K562 (cell line): Measurements from ENCODE around the gene MARCHF9. TPM values are rescaled to one million over a fixed set of nuclear protein-coding genes. Genes with fewer than 3 reads are reported as not detected.

Experiments used
- BRD4 ChIP-seq: fragments of 200-600 bp; sonication (generic); IDR thresholded peaks from 2 replicates; pipeline ENCODE4 v1.6.1; 2017; ENCODE audit warnings: inconsistent platforms
- CREB1 ChIP-seq, 2 experiments: sonication (generic) in 1 of 2; formaldehyde crosslinking in 1 of 2; IDR thresholded peaks; 2 replicates each; pipeline versions ENCODE4 v1.6.1 to v1.8.0; 2012 to 2022; ENCODE audit warnings: inconsistent platforms in 1 of 2, mild to moderate bottlenecking in 1 of 2, missing genetic modification reagents in 1 of 2, moderate library complexity in 1 of 2
- HMG20A ChIP-seq: fragments of 450-650 bp; formaldehyde crosslinking; conservative IDR thresholded peaks from 2 replicates; pipeline ENCODE4 v1.4.0; 2020; ENCODE audit warnings: mild to moderate bottlenecking, mixed read lengths
- JUND ChIP-seq, 2 experiments: IDR thresholded peaks; 2 replicates in 1 of 2; 3 replicates in 1 of 2; pipeline ENCODE4 v1.6.1; 2011; ENCODE audit warnings: borderline replicate concordance in 2 of 2, low read depth in 2 of 2, low read length in 2 of 2, improper control_type of control experiment in 1 of 2, missing biosample characterization in 1 of 2, missing genetic modification characterization in 1 of 2, missing genetic modification reagents in 1 of 2
- NRF1 ChIP-seq, 2 experiments: fragments of 450-650 bp; IDR thresholded peaks in 1 of 2; conservative IDR thresholded peaks in 1 of 2; 2 replicates each; pipeline ENCODE4 v1.6.1; 2014; ENCODE audit warnings: mild to moderate bottlenecking in 2 of 2
- RBM39 ChIP-seq: fragments of 200-400 bp; formaldehyde crosslinking; optimal IDR thresholded peaks from 2 replicates; pipeline ENCODE3; 2018; ENCODE audit warnings: low read depth, low read length
- ZNF133 ChIP-seq: fragments of 250-450 bp; sonication (Bioruptor Pico); IDR thresholded peaks from 2 replicates; pipeline ENCODE4 v1.4.0; 2020; ENCODE audit warnings: mild to moderate bottlenecking
- polyA plus RNA-seq, 8 experiments: library from polyadenylated mRNA; depleted of rRNA in 4 of 8; stranded (reverse) in 5 of 8; unstranded in 3 of 8; fragments of >200 nt; fragmentation: Nextera tagmentation in 2 of 8; fragmentation: Illumina TruSeq in 1 of 8; extraction: Ambion mirVana in 2 of 8; extraction: Trizol in 1 of 8; gene quantifications; 2 replicates each; pipeline versions ENCODE4 v1.2.1 to v1.2.3, GENCODE V29; 2011 to 2014; ENCODE audit warnings: inconsistent platforms in 1 of 8, missing spikeins in 1 of 8
- total RNA-seq, 7 experiments: library from RNA; depleted of rRNA in 6 of 7; stranded (reverse); fragments of >200 nt in 6 of 7; fragmentation: Illumina TruSeq in 2 of 7; extraction: Trizol in 2 of 7; gene quantifications; 2 replicates each; pipeline versions ENCODE4 v1.2.1 to v1.2.3, GENCODE V29; 2011 to 2021; ENCODE audit warnings: low replicate concordance in 1 of 7
- TF ChIP-seq, protein P1 (sequence below), 2 experiments: IDR thresholded peaks in 1 of 2; conservative IDR thresholded peaks in 1 of 2; 2 replicates each; pipeline ENCODE4 v1.6.1; 2016; ENCODE audit warnings: low read depth in 2 of 2, mild to moderate bottlenecking in 1 of 2, missing compliant biosample characterization in 1 of 2, missing genetic modification characterization in 1 of 2, moderate library complexity in 1 of 2
- TF ChIP-seq, protein P2 (sequence below), 2 experiments: fragments of 450-650 bp in 1 of 2; sonication (generic) in 1 of 2; formaldehyde crosslinking in 1 of 2; IDR thresholded peaks in 1 of 2; conservative IDR thresholded peaks in 1 of 2; 2 replicates each; pipeline versions ENCODE4 v1.6.1 to v1.8.1; 2016 to 2023; ENCODE audit warnings: mild to moderate bottlenecking in 2 of 2, moderate library complexity in 2 of 2, inconsistent platforms in 1 of 2, missing genetic modification reagents in 1 of 2
- TF ChIP-seq, protein P3 (sequence below): fragments of 250-450 bp; sonication (Bioruptor Pico); IDR thresholded peaks from 2 replicates; pipeline ENCODE4 v1.5.0; 2021; ENCODE audit warnings: mild to moderate bottlenecking, moderate library complexity
- TF ChIP-seq, protein P4 (sequence below): fragments of 250-450 bp; sonication (Bioruptor Pico); IDR thresholded peaks from 2 replicates; pipeline ENCODE4 v1.5.0; 2020; ENCODE audit warnings: mild to moderate bottlenecking, borderline replicate concordance

The MARCHF9 gene
- total and polyA plus RNA-seq, 9 of the 15 experiments (the other 6 are each of a cell fraction or from before 2014, with no cell fraction given): 0.80 to 12.4 (median 6.2) TPM

DNA sequence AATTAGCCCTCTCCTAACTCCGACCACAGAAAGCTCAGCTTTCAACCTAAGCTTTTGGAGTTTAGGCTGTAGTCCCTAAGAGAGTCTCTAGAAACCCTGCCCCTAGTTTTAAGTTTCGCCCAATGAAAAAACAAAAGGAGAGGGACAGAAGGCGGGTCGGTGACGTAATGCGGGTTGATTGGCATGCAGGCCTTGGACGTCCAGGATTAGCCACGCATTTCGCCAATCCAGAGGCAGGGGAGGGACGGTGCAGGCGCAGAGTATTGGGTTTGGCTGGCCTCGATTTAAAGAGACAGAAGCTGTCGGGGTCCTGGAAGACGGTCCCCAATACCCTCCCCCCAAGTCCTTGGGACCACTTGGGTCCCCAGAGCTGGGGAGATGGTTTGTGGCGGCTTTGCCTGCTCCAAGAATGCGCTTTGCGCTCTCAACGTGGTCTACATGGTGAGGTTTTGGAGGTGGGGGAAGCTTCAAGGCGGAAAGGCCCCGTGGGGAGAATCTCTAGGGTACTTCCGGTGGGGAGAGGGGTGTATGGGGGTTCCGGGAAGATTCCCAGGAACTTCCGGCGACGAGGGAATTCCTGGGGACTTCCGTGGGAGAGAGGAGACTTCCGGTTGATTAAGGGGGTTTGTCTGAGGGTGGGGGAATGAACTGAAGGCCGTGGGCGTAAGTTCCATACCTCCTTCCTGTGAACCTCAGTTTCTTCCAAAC lies 10.0 kb upstream of the MARCHF9 start, which contains the start of gene TSPAN31 (continued):
- TF ChIP-seq, protein P1, sequence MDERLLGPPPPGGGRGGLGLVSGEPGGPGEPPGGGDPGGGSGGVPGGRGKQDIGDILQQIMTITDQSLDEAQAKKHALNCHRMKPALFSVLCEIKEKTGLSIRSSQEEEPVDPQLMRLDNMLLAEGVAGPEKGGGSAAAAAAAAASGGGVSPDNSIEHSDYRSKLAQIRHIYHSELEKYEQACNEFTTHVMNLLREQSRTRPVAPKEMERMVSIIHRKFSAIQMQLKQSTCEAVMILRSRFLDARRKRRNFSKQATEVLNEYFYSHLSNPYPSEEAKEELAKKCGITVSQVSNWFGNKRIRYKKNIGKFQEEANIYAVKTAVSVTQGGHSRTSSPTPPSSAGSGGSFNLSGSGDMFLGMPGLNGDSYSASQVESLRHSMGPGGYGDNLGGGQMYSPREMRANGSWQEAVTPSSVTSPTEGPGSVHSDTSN (CRISPR knock-in tag; IDR thresholded peaks at IDR 0.05; ENCODE audit: low read depth): peak; percentile 92
- TF ChIP-seq, protein P1 (tag; conservative IDR thresholded peaks at IDR 0.05; ENCODE audit: low read depth): peak; percentile 98
- TF ChIP-seq, protein P2, sequence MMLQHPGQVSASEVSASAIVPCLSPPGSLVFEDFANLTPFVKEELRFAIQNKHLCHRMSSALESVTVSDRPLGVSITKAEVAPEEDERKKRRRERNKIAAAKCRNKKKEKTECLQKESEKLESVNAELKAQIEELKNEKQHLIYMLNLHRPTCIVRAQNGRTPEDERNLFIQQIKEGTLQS (IDR thresholded peaks at IDR 0.05): peak; percentile 99
- TF ChIP-seq, protein P2 (CRISPR knock-in tag; conservative IDR thresholded peaks at IDR 0.05): no peak
- TF ChIP-seq NRF1 (conservative IDR thresholded peaks at IDR 0.05 in 1 of 2, IDR thresholded peaks at IDR 0.05 in 1 of 2): peak; percentile 85 to 88
- 0 out of 2 replicates have a peak, but pooled peaks have one; percentile 36 for TF ChIP-seq BRD4
- TF ChIP-seq, protein P3, sequence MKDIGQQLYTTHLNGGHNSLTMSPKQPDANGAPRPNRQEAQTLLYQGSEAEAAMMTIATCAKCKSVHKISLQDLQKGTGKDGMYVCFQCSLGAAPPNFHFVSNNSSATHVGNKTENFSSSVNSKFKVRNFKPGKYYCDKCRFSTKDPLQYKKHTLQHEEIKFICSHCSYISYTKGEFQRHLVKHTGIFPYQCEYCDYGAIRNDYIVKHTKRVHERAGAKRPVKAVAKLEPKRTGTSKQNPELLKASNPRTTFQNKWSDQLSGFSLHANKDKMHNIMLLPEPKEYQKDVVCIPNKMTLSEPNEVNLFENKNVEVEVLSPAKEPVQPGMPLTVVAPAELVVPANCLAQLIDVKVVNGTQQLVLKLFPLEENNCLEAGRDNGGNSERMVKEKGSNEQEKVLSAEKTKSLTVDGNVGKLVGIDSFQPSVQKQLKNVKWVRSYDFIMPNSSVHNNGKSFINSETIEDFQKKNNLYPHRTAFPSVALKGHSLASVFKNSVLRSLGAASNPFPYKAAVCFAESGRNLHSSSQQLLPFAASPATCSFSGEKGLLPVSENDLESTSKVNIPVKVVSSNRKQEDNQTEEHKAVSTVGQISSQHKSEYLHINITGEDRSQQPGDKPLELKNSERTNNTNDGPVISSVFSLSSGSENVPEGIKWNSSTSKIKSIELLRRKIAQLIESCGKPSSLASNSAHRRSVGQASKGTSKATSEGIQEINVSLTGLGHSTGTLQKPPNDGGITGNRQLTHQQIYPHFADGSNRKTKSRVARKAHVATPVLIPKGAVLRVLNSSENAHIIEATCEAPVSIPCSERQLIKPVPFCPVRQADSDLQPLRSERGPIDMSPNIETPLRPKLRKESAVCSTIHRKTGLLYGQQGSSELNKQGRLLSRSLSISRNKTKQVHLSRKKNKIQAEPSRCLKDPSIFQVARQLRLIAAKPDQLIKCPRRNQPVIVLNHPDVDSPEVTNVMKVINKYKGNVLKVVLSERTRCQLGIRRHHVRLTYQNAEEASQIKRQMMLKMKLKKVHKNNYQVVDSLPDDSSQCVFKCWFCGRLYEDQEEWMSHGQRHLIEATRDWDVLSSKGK (CRISPR knock-in tag): no peak
- TF ChIP-seq RBM39: peak; percentile 35
- TF ChIP-seq ZNF133 (CRISPR knock-in tag): no peak
- TF ChIP-seq, protein P4, sequence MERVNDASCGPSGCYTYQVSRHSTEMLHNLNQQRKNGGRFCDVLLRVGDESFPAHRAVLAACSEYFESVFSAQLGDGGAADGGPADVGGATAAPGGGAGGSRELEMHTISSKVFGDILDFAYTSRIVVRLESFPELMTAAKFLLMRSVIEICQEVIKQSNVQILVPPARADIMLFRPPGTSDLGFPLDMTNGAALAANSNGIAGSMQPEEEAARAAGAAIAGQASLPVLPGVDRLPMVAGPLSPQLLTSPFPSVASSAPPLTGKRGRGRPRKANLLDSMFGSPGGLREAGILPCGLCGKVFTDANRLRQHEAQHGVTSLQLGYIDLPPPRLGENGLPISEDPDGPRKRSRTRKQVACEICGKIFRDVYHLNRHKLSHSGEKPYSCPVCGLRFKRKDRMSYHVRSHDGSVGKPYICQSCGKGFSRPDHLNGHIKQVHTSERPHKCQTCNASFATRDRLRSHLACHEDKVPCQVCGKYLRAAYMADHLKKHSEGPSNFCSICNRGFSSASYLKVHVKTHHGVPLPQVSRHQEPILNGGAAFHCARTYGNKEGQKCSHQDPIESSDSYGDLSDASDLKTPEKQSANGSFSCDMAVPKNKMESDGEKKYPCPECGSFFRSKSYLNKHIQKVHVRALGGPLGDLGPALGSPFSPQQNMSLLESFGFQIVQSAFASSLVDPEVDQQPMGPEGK: peak; percentile 70; the same call in 1 of the 2 replicates
- TF ChIP-seq HMG20A (CRISPR knock-in tag): no peak
- peak; percentile 73; the same call in 1 of the 2 replicates for TF ChIP-seq CREB1 (IDR thresholded peaks at IDR 0.05)
- peak; percentile 82 for TF ChIP-seq CREB1 (CRISPR knock-in tag; IDR thresholded peaks at IDR 0.05)
- TF ChIP-seq JUND (IDR thresholded peaks at IDR 0.05; ENCODE audit: borderline replicate concordance, low read depth, low read length): peak; percentile 81
- TF ChIP-seq JUND (tag; IDR thresholded peaks at IDR 0.05; ENCODE audit: borderline replicate concordance, low read depth, low read length): peak; percentile 89
